K562 (cell line): Measurements from ENCODE around the gene C22orf39. TPM values are rescaled to one million over a fixed set of nuclear protein-coding genes. Genes with fewer than 3 reads are reported as not detected.

Experiments
- BHLHE40 ChIP-seq: IDR thresholded peaks from 2 replicates; pipeline ENCODE4 v1.6.1; 2011; ENCODE audit warnings: low read length, improper control_type of control experiment
- CBX1 ChIP-seq: sonication (generic); IDR thresholded peaks from 2 replicates; pipeline ENCODE4 v1.6.1; 2016; ENCODE audit warnings: antibody characterized with exemption, low read depth, mild to moderate bottlenecking
- EWSR1 ChIP-seq: fragments of 450-650 bp; IDR thresholded peaks from 2 replicates; pipeline ENCODE4 v1.6.1; 2018; ENCODE audit warnings: borderline replicate concordance, mild to moderate bottlenecking, low read depth, moderate library complexity; ENCODE audit not compliant: partially characterized antibody
- JUND ChIP-seq, 2 experiments: IDR thresholded peaks; 2 replicates in 1 of 2; 3 replicates in 1 of 2; pipeline ENCODE4 v1.6.1; 2011; ENCODE audit warnings: borderline replicate concordance in 2 of 2, low read depth in 2 of 2, low read length in 2 of 2, improper control_type of control experiment in 1 of 2, missing biosample characterization in 1 of 2, missing genetic modification characterization in 1 of 2, missing genetic modification reagents in 1 of 2
- LEF1 ChIP-seq: fragments of 450-650 bp; IDR thresholded peaks from 2 replicates; pipeline ENCODE4 v1.6.1; 2016; ENCODE audit warnings: mild to moderate bottlenecking
- MCM5 ChIP-seq: fragments of 450-650 bp; IDR thresholded peaks from 2 replicates; pipeline ENCODE4 v1.6.1; 2016; ENCODE audit warnings: low read depth
- MYBL2 ChIP-seq, 2 experiments: fragments of 450-650 bp in 1 of 2; sonication (generic) in 1 of 2; formaldehyde crosslinking in 1 of 2; IDR thresholded peaks; 2 replicates each; pipeline versions ENCODE4 v1.6.1 to v1.8.1; 2017 to 2022; ENCODE audit warnings: borderline replicate concordance in 1 of 2, inconsistent platforms in 1 of 2, low read depth in 1 of 2, mild to moderate bottlenecking in 1 of 2, missing genetic modification reagents in 1 of 2, moderate library complexity in 1 of 2
- NCOA2 ChIP-seq, 2 experiments: fragments of 450-650 bp; IDR thresholded peaks; 2 replicates each; pipeline ENCODE4 v1.6.1; 2018; ENCODE audit warnings: mild to moderate bottlenecking in 2 of 2, moderate library complexity in 1 of 2; ENCODE audit not compliant: partially characterized antibody in 2 of 2
- SETDB1 ChIP-seq: IDR thresholded peaks from one replicate; pipeline ENCODE4 v1.6.1; 2012; ENCODE audit warnings: low read length, control low read depth, inconsistent platforms
- SMC3 ChIP-seq: conservative IDR thresholded peaks from 2 replicates; pipeline ENCODE4 v1.6.1; 2011; ENCODE audit warnings: low read depth, low read length, improper control_type of control experiment; ENCODE audit not compliant: insufficient read depth
- STAT6 ChIP-seq: sonication (generic); formaldehyde crosslinking; IDR thresholded peaks from 2 replicates; pipeline ENCODE4 v1.8.1; 2023; ENCODE audit warnings: mild to moderate bottlenecking, missing genetic modification reagents
- TEAD1 ChIP-seq, 2 experiments: fragments of 450-650 bp in 1 of 2; sonication (generic) in 1 of 2; formaldehyde crosslinking; IDR thresholded peaks; 2 replicates each; pipeline versions ENCODE4 v1.4.0 to v1.8.0; 2020 to 2022; ENCODE audit warnings: mild to moderate bottlenecking in 2 of 2, missing genetic modification reagents in 1 of 2
- ZBTB8A ChIP-seq: fragments of 450-650 bp; IDR thresholded peaks from 2 replicates; pipeline ENCODE4 v1.6.1; 2018; ENCODE audit warnings: mild to moderate bottlenecking, moderate library complexity; ENCODE audit not compliant: partially characterized antibody
- ZBTB9 ChIP-seq: fragments of 450-650 bp; formaldehyde crosslinking; IDR thresholded peaks from 2 replicates; pipeline ENCODE4 v1.4.0; 2020; ENCODE audit warnings: mild to moderate bottlenecking, moderate library complexity
- ZHX1 ChIP-seq: fragments of 150-350 bp; conservative IDR thresholded peaks from 2 replicates; pipeline ENCODE4 v1.6.1; 2014; ENCODE audit warnings: low read length
- ZNF274 ChIP-seq: IDR thresholded peaks from 2 replicates; pipeline ENCODE4 v1.6.1; 2011; ENCODE audit warnings: low read depth, mild to moderate bottlenecking, low read length, moderate library complexity, borderline replicate concordance
- ZNF583 ChIP-seq: fragments of 250-450 bp; sonication (Bioruptor Pico); IDR thresholded peaks from 2 replicates; pipeline ENCODE4 v1.4.0; 2020
- ZNF75A ChIP-seq: fragments of 450-650 bp; formaldehyde crosslinking; IDR thresholded peaks from 2 replicates; pipeline ENCODE4 v1.4.0; 2020; ENCODE audit warnings: mild to moderate bottlenecking
- polyA plus RNA-seq, 8 experiments: library from polyadenylated mRNA; depleted of rRNA in 4 of 8; stranded (reverse) in 5 of 8; unstranded in 3 of 8; fragments of >200 nt; fragmentation: Nextera tagmentation in 2 of 8; fragmentation: Illumina TruSeq in 1 of 8; extraction: Ambion mirVana in 2 of 8; extraction: Trizol in 1 of 8; gene quantifications; 2 replicates each; pipeline versions ENCODE4 v1.2.1 to v1.2.3, GENCODE V29; 2011 to 2014; ENCODE audit warnings: inconsistent platforms in 1 of 8, missing spikeins in 1 of 8
- total RNA-seq, 7 experiments: library from RNA; depleted of rRNA in 6 of 7; stranded (reverse); fragments of >200 nt in 6 of 7; fragmentation: Illumina TruSeq in 2 of 7; extraction: Trizol in 2 of 7; gene quantifications; 2 replicates each; pipeline versions ENCODE4 v1.2.1 to v1.2.3, GENCODE V29; 2011 to 2021; ENCODE audit warnings: low replicate concordance in 1 of 7

Gene C22orf39
- total and polyA plus RNA-seq, 9 of the 15 experiments (the other 6 are each of a cell fraction or from before 2014, with no cell fraction given): 20.4 to 139 (median 66.8) TPM

- TF ChIP-seq TEAD1 (CRISPR knock-in tag; IDR thresholded peaks at IDR 0.05) (0 out of 4 replicates have a peak, but pooled peaks of 1 of the 2 experiments have one; percentile 27), CBX1 (no peak), ZNF274 (no peak), MCM5 (no peak), STAT6 (CRISPR knock-in tag) (no peak), MYBL2 (IDR thresholded peaks at IDR 0.05; ENCODE audit: low read depth) (no peak), MYBL2 (CRISPR knock-in tag; IDR thresholded peaks at IDR 0.05; ENCODE audit: borderline replicate concordance) (no peak), BHLHE40 (no peak), SMC3 (no peak), JUND (IDR thresholded peaks at IDR 0.05; ENCODE audit: borderline replicate concordance, low read depth, low read length) (peak; percentile 87), JUND (tag; IDR thresholded peaks at IDR 0.05; ENCODE audit: borderline replicate concordance, low read depth, low read length) (peak; percentile 88; the same call in 2 of the 3 replicates), ZNF583 (CRISPR knock-in tag) (no peak), ZBTB8A (no peak), EWSR1 (no peak), ZBTB9 (CRISPR knock-in tag) (0 out of 2 replicates have a peak, but pooled peaks have one; percentile 24), LEF1 (no peak), ZHX1 (no peak), NCOA2 (IDR thresholded peaks at IDR 0.05; ENCODE audit: partially characterized antibody in 2 of 2) (no peak), SETDB1 (peak; percentile 83), ZNF75A (CRISPR knock-in tag) (no peak)
Measured at GRCh38 chr22:19463491-19464469, 16.3 kb upstream of the C22orf39 start (continued).
